ENCODE results near the gene RBFOX2.

RBFOX2 gene

DNA sequence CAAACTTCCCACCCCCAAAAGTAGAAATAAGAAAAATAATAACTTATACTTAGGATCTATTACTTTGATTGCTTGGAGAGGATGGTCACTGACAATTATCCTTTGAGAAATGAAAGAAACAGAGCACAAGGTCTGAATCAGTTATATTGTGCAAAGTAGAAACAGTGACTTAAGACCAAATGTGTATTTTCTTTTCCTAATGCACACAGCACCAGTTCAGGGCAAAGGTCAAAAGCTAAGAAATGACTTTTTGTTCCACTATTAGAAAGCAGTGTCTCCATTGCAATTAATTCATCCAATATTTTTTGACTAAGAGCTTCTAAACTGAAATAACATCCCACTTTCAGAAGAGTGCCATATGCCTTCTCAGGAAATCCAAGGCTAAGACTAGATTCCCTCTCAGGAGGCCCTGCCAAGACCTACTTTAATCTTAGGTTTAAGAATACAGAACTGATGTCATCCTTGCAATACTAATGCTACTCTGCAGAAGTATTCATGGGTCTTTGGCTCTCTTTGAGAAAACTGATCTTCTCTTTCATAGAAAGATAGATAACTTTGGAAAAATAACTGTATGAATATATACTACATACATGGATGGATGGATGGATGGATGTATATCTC, 164.0 kb downstream of the RBFOX2 start:
- DNase-seq (ENCODE audit: low read depth in 2 of 2), result no peak

DNA sequence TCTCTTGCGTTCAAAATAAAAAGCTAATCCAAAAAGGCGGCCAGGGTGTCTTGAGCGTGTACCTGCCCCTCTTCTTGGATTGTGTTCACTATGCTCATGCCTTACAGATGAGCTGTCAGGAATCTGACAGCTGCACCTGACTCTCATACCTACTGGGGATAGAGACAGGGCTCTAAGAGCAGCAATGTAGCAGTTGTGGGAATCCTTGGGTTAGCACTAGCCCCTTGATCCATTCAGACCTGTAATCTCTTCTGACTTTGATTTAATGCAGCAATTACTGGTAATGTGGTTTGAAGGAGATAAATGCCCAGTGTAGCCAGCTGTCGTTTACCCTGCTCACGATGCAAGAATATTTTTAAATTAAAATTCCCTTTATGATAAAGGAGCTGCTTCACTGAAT, 165.2 kb downstream of the RBFOX2 start:
- no peak for DNase-seq (ENCODE audit: low read depth in 2 of 2)

DNA sequence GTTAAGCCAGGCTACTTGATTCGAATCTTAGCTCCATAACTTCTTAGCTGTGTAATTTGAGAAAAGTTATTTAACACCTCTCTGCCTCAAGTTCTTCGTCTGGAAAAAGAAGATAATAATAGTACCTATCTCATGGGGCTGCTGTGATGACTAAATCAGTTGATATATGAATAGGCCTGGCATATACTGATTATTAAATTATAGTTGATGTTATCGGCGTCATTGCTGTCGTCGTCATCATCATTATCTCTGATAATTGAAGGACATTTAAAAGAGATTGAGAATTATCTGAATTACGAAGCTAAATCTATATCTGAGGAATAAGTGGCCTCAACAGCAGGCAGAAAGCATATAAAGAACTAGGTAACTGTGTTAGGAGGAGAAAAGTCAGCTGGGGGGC, 165.9 kb downstream of the RBFOX2 start:
- DNase-seq (ENCODE audit: low read depth in 2 of 2), result no peak

DNA sequence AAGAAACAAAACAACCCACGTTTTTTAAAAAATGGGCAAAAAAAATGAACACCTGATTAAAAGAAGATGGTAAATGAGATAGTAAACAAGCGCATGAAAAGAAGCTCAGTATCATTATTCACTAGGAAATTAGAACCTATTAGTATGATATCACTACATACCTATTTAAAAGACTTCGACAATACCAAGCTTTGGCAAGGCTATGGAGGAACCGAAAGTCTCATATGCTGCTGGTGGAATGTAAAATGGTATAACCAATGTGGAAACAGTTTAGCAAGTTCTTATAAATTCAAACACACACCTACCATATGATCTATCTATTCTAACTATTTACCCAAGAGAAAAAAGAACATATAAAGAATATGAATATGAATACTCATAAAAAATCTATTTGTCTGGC, 167.2 kb downstream of the RBFOX2 start:
- DNase-seq (ENCODE audit: low read depth in 2 of 2), result no peak

DNA sequence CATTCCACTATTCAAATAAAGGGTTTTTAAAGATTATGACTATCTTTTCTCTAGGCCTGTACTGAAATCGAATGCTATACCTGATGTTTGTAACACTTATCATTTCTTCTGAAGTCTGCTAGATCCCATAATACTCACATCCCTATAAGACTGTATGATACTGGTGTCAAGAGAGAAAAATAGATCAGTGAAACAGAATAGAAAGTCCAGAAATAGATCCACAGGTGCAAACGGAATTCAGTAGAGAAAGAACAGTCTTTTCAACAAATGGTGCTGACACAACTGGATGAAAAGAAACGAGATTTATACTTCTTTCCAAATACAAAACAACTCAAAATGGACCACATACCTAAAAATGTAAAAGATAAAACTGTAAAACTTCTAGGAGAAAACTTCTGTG, 167.8 kb downstream of the RBFOX2 start:
- no peak for DNase-seq (ENCODE audit: low read depth in 2 of 2)

DNA sequence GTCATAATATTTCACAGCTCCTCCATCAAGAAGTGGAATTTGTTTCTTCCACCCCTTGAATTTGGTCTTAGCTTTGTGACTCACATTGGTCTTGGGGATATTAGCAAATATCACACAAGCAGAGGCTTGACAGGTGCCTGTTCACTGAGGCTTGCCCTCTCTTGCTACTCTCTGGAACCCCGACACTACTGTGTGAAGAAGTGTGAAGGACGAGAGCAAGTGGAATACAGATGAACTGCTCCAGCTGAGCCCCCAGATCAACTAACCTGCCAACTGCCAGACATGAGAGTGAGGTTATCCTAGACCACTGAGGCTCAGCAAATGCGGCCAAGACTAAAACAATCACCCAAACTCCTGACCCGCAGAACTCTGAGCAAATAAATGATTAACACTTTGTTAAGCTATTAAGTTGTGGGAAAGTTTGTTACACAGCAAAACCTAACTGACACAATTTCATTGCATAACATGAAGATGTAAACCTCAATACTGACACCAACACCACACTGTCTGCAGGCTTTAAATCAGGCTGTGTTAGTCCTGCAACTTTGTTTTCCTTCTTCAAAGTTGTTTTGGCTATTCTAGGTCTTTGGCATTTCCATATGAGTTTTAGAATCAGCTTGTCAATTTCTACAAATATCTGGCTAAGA, 168.4 kb downstream of the RBFOX2 start:
- DNase-seq (ENCODE audit: low read depth in 2 of 2), result no peak

DNA sequence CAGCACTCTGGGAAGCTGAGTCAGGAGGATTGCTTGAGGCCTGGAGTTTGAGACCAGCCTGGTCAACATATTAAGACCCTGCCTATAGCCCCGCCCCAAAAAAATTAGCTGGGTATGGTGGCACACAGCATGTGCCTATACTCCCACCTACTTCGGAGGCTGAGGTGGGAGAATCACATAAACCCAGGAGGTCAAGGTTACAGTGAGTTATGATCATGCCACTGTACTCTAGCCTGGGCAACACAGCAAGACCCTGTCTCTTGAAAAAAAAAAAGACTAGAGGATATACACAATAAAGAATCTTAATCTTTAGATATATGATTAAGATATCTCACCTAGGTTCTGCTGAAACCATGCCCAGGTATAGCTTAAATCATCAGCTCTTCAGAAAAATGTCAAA, 174.3 kb downstream of the RBFOX2 start:
- no peak for DNase-seq (ENCODE audit: low read depth in 2 of 2)

DNA sequence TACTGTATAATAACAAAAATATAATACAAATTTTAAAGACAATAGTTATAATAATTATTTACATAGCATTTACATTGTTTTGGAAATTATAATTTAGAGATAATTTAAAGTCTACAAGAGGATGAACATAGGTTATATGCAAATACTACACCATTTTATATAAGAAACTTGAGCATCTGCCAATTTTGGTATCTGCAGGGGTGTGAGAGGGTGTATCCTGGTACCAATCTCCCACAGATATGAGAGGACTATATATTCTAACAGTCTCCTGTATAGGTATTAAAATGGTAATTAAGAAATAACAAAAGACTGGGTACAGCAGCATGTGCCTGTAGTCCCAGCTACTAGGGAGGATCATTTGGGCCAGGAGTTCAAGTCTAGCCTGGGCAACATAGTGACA, 176.5 kb downstream of the RBFOX2 start:
- DNase-seq (ENCODE audit: low read depth in 2 of 2), result no peak

DNA sequence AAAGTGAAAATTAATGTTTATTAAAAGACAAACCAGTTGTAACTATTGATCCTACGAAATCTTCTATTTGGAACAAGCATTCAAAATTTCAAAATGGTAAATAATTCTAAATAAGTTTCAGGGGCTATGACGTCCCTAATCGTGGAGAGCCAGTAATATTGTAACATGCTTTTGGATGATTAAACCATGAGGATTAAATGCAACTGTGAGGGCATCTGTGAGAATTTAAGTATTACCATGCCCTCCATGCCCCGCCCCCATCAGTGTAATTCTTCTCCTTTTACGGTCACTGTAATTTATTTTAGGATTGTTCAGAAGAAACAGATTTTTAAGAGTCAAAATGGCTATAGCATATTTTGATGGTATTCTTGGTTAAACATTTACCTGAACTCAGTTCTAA, 177.8 kb downstream of the RBFOX2 start:
- DNase-seq (ENCODE audit: low read depth in 2 of 2), result no peak

DNA sequence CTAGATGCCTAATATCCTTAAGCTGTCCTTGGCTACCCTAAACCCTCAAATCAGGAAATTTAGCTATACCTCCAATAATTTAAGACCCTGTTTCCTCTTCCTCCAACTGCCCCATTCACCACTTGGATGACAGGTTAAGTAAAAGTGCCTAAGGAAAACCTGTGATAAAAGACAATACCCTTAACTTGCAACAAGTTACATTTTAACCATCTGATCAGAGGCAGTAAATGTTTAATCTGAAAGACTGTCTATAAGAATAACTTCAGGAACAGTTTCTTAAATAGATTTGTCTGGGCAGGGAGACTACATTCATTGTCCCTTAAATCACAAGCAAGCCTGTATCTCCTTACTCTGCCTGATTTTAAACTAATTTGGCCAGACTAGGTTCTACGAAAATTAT, 181.8 kb downstream of the RBFOX2 start:
- no peak for DNase-seq (ENCODE audit: low read depth in 2 of 2)

DNA sequence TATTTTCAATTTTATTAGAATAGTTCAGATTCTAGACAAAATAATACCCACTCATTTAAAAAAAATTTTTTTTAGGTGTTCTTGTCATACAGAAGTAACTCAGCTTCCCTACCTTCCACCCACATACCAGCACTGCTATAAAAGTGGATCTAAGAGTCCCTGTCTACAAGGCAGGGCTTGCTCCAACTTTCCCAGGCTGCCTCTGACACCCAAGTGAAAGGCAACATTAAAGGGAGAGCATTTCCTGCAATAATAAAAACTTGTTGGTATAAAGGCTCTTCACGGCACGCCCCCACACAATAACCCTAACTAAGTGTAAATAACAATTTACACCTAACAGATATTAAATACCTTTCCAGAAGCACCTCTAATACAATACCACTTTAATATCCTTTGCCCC, 183.7 kb downstream of the RBFOX2 start:
- no peak for DNase-seq (ENCODE audit: low read depth in 2 of 2)

DNA sequence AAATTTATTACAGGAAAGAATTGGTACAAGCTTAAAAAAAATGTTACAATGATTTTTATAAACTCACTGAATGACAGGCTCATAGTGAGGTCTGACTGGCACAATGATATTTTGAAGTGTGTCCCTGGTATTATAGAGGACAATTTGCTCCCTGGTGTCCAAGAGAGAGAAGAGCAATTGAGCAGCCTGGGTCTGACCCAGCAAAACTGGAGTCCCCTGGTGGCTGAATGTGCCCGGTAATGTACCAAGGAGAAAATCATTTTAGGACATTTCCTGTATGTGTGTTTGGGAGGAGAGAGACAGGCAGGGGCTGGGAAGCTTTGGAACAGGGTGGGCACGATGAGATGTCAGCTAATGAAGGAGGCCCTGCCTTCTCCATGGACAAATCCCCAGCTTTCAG, 185.7 kb downstream of the RBFOX2 start:
- no peak for DNase-seq (ENCODE audit: low read depth in 2 of 2)

DNA sequence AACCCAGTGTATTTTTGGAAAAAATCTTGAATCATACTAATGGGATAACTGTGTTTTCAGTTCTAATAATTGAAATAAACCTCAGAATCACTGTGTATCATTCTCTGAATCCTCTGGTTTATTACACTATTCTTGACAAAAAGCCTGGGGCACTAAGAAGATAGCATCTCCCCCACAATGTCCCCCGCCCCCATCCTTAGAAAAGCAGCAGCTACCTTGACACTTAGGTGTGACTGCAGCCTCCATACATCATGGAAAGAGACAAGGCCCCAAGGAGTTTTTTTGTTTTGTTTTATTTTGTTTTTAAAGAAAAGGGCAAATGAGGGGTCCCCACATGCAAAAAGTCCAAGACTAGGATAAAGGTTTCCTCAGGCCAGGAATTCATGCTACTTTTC, 186.1 kb downstream of the RBFOX2 start:
- DNase-seq (ENCODE audit: low read depth in 2 of 2), result no peak

DNA sequence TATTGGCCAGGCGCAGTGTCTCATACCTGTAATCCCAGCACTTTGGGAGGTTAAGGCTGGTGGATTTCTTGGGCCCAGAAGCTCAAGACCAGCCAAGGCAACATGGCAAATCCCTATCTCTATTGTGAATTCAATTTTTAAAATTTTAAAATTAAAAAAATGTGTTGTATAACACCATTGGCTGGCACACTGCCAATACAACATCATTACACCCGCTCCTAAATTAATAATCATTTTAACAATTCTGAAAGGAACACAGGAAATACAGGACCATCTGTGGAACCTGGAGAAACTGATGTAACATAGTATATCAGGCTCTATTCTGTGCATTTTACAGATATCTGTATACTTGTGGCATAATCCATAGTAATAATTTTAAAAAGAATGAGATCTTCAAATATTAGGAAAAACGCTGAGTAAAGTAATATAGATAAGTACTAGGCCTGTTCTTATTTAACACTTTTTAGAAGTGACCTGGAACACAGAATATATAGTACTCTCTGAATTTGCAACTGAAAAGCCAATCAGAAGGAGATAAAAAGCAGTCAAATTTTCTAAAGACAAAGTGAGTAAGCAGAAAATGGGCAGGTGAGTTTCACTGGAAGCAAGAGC, 186.6 kb downstream of the RBFOX2 start:
- no peak for DNase-seq (ENCODE audit: low read depth in 2 of 2)

DNA sequence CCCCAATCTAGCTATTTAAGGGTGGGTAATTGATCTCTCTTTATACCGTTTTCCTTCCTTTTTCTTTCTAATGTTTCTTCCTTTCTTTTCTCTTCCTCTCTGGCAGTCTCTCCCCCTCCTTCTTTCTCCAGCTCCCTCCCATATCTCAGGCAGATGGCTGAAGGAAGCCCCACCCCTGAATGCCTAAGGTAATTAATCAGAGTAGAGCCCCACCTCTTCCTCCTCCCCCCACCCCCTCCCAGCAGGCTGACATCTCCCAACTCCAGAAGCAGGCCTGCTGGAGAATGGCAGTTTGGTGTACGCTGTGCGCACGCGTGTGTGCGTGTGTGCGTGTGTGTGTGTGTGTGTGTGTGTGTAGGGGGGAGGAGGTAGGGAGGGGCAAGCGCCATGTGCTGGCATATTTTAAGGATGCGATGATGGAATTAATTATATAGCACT, 188.3 kb downstream of the RBFOX2 start:
- DNase-seq (ENCODE audit: low read depth in 2 of 2), result no peak

DNA sequence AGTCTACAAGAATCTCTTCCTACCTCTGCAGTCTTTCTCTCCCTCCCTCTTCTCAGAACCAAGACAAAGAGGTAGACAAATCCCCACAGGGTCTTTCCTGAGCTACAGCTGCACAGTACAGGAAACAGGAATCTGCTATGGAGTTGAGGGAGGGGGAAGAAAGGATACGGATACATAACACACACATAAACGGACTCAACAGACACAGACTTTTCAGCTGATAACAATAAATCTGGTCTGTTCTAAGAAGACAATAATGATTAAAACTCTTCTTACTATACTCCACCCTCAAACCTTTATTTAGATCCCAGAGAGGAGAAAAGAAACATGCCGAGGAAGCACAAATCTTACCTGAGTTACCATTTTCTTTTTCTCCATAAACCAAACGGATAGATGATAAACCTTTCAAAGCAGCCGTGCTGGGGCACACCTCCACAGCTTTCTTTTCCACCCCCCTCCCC, 188.8 kb downstream of the RBFOX2 start:
- no peak for DNase-seq (ENCODE audit: low read depth in 2 of 2)

DNA sequence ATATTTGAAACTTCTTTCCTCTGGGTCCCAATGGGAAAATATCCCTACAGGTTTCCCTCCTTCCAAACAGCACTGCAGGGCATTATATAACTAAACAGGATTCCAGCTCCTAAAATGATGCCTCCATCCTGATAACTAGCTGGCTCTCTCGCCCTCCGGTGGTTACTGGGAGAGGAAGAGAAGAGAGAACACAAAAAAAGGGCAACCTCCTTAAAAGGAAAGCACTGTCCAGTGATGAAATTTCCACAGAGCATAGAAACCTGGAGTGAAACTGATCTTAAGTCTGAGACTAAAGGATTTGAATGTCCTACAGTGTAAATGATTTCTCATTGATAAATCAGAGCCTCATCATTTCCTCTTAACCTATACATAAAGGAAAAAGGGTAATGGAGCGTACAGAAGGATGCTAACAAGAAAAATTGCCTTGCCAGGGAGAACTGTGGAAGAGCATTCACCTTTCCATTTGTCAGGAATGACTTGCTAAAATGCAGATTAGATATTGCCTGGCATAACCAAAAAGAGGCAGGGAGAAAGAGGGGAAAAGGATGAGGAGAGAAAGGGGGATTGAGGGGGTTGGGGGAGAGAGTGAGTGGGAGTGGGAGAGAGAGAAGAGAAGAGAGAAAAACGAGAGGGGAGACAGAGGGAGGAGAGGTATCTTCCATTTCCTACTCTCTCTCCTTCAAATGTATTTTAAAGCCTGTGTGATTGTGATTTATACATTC, 189.6 kb downstream of the RBFOX2 start:
- DNase-seq (ENCODE audit: low read depth in 2 of 2), result no peak

DNA sequence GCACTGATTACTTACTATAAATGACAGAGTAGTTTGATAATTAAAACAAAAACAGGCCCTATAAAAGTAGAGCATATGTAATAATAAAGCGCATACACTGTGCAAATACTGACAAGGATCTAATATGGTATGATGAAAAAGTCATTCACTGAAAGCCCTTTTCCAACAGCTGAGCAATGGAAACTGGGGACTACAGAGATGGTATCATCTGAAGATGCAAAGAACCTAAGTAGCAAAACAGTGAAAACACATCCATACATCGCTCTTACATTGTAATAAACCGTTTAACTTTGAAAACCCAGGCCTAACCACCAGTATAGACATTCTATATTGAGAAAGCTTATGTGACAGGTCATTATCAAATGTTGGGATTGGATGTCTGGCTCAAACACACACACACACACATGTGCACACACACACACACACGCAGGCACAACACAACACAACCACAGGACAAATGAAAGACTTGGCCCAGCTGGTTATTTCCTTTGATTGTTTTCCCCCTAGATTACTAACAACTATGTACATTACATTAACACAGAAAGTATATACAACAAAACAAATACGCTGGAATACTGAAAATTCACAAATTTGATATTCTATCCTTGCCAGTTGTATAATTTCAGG, 191.4 kb downstream of the RBFOX2 start:
- DNase-seq (ENCODE audit: low read depth in 2 of 2), result no peak

DNA sequence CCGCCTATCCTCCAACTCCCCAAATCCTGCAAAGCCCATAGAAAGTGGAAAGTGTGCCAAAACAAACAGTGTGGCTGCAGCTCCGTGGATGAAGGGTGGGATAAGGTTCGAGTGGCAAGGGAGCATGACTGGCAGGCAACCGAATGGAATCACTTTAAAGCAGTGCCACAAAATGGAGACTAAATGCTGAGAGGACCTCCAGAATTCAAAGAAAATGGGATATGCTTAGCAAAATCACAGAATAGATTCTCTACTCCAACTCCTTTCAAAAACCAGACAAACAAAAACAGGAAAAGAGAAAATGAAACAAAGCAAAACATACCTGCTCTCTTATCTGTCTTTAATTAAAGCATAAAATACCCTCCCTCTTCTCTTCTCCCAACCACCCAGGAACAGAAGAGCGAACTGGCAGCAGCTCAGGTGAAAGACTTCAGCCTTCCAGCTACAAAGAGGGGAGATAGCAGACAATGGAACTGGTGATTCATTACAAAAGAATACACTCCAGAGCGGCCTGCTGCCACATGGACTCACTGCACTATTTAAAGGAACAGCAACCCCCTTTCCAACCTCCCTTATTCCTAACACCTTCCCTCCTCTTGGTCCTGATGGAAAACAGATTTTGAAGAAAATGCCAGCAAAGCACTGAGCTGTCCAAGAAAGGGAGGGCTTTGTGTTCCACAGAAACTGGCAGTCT, 192.5 kb downstream of the RBFOX2 start:
- no peak for DNase-seq (ENCODE audit: low read depth in 2 of 2)

DNA sequence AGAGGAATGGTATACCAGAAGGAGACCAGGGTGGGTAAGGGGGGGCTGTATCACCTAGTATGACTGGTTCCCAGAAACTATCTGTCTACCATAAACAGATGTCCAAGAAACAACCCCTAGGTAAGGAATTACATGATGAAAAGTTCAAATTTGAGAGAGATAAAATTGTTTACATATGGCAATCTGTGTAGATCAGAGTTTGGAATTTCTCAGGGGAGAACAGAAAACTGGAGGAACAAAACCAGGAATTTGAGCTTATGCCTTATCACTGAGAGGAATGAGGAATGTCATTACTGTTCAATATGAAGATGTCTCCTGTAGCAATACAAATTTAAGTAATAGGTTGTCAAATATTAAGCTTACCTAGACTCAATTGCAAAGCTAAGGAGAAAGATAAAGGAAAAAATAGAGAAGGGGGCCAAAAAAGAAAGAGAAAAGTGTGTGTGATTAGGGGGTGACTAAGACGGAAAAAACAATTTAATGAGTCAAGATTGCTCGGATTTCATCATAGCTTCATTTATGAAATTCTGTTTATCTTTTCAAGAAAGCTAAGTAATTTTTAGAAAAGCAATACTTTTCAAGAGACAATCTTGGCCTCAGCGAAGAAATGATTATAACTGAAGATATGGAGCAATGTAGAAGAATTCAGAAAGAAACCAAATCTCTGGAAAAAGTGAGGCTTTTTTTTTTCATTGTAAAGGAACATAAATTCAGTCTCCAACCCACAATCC, 193.2 kb downstream of the RBFOX2 start:
- no peak for DNase-seq (ENCODE audit: low read depth in 2 of 2)

DNA sequence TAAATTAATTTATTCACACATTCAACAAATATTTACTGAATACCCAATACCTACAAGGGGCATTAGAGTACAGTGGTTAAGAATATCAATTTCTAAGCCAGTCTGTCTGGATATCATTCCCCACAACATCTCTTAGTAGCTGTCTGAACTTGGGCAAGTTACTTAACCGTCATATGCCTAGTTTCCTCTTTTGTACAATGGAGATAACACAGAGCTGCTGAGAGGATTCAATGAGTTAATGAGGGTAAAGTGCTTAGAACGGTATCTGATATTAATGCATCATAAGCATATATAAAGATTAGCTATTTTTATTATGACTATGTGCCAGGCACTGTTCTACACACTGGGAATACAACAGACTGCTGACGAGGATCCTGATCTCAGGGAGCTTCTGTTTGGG, 194.6 kb downstream of the RBFOX2 start:
- no peak for DNase-seq (ENCODE audit: low read depth in 2 of 2)
